ENCODE measurements around the gene SLFN11. TPM values are rescaled to one million over a fixed set of nuclear protein-coding genes. Genes with fewer than 3 reads are reported as not detected.
A peak's percentile ranks its signal among the peaks of the same experiment; 100 is the strongest.
"Not testable (repeated sequence)": the region's sequence is repeated elsewhere in the genome, so short reads cannot be mapped to it uniquely, and the experiment has no call there.

Gene SLFN11
- total RNA-seq, 4 donors from 2014 or later = 46.3 to 55.8 (median 51.1) TPM

GRCh38 chr17:35406568-35406967 is 33.1 kb upstream of the SLFN11 start:
- H3K9me3 ChIP-seq = no peaks in the 10 kb centered on the region
- 79 to 87% methylated on average over 1 of the region's 1 CpG for WGBS, 2 donors
- no peaks in the 10 kb centered on the region for H3K4me1 ChIP-seq
- no peak overlapping the region for H3K4me3 ChIP-seq
- no peak for DNase-seq (ENCODE audit: low spot score in 2 of 2)
- peaks cover 0 to 54% (median 0%) of the 10 kb centered on the region in 3 donors for H3K36me3 ChIP-seq
- no peak for TF ChIP-seq POLR2A (IDR thresholded peaks at IDR 0.05)
- no peak for TF ChIP-seq EP300 (IDR thresholded peaks at IDR 0.05)
- TF ChIP-seq CTCF (IDR thresholded peaks at IDR 0.05) = no peak
- H3K27me3 ChIP-seq = no peaks in the 10 kb centered on the region
- H3K27ac ChIP-seq = no peak overlapping the region

GRCh38 chr17:35404360-35404759 is 30.9 kb upstream of the SLFN11 start:
- no peak overlapping the region for H3K27ac ChIP-seq
- 87 to 89% methylated on average over 1 of the region's 1 CpG for WGBS, 2 donors
- H3K4me1 ChIP-seq = no peaks in the 10 kb centered on the region
- no peak for DNase-seq (ENCODE audit: low spot score in 2 of 2)
- H3K36me3 ChIP-seq = peaks cover 0 to 32% (median 0%) of the 10 kb centered on the region in 3 donors
- H3K9me3 ChIP-seq = no peaks in the 10 kb centered on the region
- H3K4me3 ChIP-seq = no peak overlapping the region
- no peak for TF ChIP-seq POLR2A (IDR thresholded peaks at IDR 0.05)
- no peak for TF ChIP-seq CTCF (IDR thresholded peaks at IDR 0.05)
- no peak for TF ChIP-seq EP300 (IDR thresholded peaks at IDR 0.05)
- no peaks in the 10 kb centered on the region for H3K27me3 ChIP-seq

- not testable (repeated sequence) for H3K36me3 ChIP-seq; H3K27ac ChIP-seq; H3K4me3 ChIP-seq; H3K9me3 ChIP-seq; H3K27me3 ChIP-seq; DNase-seq (ENCODE audit: low spot score in 2 of 2); H3K4me1 ChIP-seq
- 84 to 87% methylated on average over 13 of the region's 13 CpGs for WGBS, 2 donors
Measured at GRCh38 chr17:35393783-35394182, 20.4 kb upstream of the SLFN11 start.

- Histone ChIP-seq H3K4me1 (no peaks in the 10 kb centered on the region), H3K9me3 (peaks cover 0 to 4% (median 0%) of the 10 kb centered on the region in 4 donors), H3K27ac (no peak overlapping the region), H3K27me3 (no peaks in the 10 kb centered on the region), H3K4me3 (no peak overlapping the region), H3K36me3 (peaks cover 0 to 3% (median 0%) of the 10 kb centered on the region in 3 donors)
- WGBS, 2 donors = 41 to 53% methylated on average over 2 of the region's 2 CpGs
- DNase-seq (ENCODE audit: low spot score in 2 of 2) = no peak
- TF ChIP-seq CTCF (IDR thresholded peaks at IDR 0.05) (no peak), EP300 (IDR thresholded peaks at IDR 0.05) (peak in 1 of 2 donors; percentile 47), POLR2A (IDR thresholded peaks at IDR 0.05) (no peak)
Measured at GRCh38 chr17:35390663-35391062, 17.2 kb upstream of the SLFN11 start.

GRCh38 chr17:35390156-35390555 is 16.7 kb upstream of the SLFN11 start:
- no peaks in the 10 kb centered on the region for H3K27me3 ChIP-seq
- H3K9me3 ChIP-seq = peaks cover 0 to 7% (median 0%) of the 10 kb centered on the region in 4 donors

More at GRCh38 chr17:35390156-35390555, 16.7 kb upstream of the SLFN11 start:
- peaks cover 0 to 3% (median 0%) of the 10 kb centered on the region in 3 donors for H3K36me3 ChIP-seq
- DNase-seq (ENCODE audit: low spot score in 2 of 2) = no peak
- TF ChIP-seq POLR2A (IDR thresholded peaks at IDR 0.05) = no peak
- TF ChIP-seq EP300 (IDR thresholded peaks at IDR 0.05) = no peak
- no peak for TF ChIP-seq CTCF (IDR thresholded peaks at IDR 0.05)
- 69 to 88% methylated on average over 2 of the region's 2 CpGs for WGBS, 2 donors
- H3K4me1 ChIP-seq = no peaks in the 10 kb centered on the region
- no peak overlapping the region for H3K4me3 ChIP-seq
- no peak overlapping the region for H3K27ac ChIP-seq
